ENCODE data around the gene PLXNA2.

Gene PLXNA2

DNA sequence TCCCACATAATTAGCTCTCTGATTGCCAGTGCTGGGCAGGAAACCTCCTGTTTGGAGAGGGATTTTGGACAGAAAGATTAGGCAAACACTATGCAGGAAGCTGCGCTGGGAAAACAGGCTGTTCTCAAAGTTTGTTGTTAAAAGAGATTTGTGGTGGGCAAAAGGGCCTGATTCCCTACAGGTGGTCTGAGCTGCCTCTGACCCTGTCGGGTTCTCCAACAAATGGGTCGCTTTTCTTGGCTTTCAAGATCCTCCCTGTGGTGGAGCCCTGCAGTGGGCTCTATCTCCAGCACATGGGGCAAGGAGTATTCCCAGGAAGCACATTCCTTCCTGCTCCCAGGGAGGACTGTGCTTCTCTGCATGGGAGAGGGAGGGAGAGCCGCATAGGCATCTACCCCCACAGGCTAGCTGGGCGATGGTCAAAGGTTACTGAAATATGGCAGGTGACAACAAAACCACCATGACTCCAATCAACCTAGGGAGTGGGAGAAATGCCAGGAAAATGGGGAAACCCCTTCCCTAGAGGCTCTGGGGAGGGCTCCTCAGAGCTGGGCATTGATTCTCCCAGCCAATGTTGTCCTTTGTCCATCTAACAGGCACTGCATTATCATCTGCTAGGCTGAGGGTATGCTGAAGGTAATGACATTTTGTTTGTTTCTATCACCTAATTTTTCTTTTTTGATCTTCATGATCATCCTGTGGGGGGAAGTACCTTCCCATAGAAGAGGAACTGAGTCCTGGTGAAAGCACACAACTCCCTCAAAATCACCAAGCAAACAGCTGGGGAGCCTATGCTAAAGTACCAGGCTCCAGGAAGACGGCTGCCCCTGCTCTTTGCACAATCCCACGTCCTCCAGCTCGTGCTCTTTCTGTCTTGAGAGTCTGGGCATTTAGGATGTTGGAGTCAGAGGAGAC, 85.3 kb downstream of the PLXNA2 start:
- TF ChIP-seq, protein P1, sequence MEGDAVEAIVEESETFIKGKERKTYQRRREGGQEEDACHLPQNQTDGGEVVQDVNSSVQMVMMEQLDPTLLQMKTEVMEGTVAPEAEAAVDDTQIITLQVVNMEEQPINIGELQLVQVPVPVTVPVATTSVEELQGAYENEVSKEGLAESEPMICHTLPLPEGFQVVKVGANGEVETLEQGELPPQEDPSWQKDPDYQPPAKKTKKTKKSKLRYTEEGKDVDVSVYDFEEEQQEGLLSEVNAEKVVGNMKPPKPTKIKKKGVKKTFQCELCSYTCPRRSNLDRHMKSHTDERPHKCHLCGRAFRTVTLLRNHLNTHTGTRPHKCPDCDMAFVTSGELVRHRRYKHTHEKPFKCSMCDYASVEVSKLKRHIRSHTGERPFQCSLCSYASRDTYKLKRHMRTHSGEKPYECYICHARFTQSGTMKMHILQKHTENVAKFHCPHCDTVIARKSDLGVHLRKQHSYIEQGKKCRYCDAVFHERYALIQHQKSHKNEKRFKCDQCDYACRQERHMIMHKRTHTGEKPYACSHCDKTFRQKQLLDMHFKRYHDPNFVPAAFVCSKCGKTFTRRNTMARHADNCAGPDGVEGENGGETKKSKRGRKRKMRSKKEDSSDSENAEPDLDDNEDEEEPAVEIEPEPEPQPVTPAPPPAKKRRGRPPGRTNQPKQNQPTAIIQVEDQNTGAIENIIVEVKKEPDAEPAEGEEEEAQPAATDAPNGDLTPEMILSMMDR (IDR thresholded peaks at IDR 0.05; ENCODE audit: extremely low read depth, missing control alignments): no peak
- no peak for DNase-seq (ENCODE audit: low spot score)

DNA sequence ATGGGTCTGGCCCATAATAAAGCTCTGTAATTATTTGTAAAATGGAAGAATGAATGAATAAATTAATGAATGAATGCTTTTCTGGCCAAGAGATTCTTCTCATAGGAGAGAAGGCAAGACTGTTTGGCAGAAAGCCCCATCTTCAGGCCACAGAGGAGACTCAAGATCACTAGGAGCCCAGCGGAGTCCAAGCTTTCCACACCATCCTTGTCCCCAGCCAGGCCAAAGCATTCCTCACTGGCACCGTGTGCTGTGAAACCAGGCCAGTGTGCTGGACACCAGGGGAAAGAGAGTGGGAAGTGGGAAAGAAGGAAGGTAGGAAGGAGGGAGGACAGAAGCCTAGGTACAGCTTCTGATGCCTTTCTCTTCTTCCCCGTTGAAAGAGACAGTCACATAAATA, 86.4 kb downstream of the PLXNA2 start:
- TF ChIP-seq, protein P1 (IDR thresholded peaks at IDR 0.05; ENCODE audit: extremely low read depth, missing control alignments): no peak
- no peak for DNase-seq (ENCODE audit: low spot score)

DNA sequence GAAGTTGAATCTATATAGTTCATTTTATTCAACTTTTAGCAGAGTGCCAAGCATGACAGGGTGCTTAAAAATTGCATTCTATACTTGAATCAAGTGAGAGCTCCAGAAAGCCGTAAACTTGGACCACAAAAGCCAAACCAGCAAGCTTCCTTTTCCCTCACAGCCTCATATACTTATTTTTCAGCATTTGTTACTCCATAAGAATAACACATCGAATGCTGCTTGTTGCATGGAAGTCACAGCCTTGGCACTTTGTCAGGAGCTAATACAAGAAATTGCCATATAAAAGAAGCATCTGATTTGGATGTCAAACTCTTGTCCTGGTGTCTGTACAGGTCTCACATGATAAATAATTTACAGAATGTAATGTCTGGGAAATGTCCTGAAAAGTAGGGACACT, 87.4 kb downstream of the PLXNA2 start:
- TF ChIP-seq, protein P1 (IDR thresholded peaks at IDR 0.05; ENCODE audit: extremely low read depth, missing control alignments): no peak
- DNase-seq (ENCODE audit: low spot score): no peak

DNA sequence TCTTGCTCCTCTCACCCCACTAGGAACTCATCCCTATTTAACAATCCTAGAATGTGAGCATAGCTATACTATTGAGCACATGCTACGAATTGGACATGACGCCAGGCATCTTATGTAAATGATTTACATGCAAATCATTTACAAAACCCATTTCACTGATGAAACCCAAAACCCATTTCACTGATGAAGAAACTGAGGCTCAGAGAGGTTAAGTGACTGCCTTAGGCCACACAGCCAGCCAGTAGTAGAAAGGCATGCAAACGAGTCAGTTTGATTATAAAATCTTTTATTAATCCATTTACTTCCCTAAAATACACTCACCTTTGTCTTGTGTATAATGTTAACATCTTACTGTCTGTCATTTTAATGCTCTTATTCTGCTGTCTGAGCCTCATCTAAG, 87.9 kb downstream of the PLXNA2 start:
- TF ChIP-seq, protein P1 (IDR thresholded peaks at IDR 0.05; ENCODE audit: extremely low read depth, missing control alignments): no peak
- DNase-seq (ENCODE audit: low spot score): no peak

DNA sequence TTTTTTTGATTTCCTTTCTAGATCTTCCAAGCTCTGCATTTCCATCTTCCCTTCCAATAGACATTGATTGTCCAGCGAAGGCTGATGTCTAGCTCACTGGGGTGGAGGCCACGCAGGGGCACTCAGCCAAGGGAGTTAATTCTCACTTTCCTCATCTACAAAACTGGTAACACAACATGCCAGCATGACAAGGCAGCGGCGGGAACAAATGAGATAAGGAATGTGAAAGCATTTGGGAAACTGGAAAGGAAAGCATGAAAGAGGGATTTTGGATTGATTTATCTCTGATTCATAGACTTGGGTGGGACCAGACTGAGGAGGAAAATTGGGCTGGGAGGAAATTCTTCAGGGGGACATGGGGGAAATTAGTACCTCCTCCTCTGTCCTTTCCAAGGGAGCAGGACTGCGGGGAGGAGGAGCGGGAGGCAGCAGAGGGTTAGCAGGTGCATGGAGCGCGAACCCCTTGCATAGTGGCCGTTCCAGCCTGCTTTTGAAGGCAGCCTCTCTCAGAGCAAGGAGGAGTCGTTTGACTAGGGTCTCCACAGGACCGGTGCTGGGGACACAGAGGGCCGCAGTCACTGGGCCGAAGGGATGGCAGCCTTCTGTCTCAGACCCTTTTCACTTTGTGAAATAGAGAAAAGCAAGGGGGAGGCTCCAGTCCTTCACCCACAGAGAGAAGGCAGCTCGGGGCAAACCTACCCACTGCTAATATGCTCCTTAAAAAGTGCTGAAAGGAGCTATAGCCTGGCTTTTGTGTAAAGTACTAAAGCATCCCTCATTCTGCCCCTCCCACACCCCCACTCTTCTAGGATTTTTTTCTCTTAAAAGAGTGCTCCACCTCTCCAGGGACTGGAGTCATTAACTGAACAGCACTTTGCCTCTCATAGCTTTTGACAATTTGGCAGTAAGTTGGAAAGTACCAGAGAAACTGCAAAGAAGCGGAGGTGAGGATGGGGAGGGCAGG, 89.2 kb downstream of the PLXNA2 start:
- TF ChIP-seq, protein P1 (IDR thresholded peaks at IDR 0.05; ENCODE audit: extremely low read depth, missing control alignments): no peak
- no peak for DNase-seq (ENCODE audit: low spot score)

DNA sequence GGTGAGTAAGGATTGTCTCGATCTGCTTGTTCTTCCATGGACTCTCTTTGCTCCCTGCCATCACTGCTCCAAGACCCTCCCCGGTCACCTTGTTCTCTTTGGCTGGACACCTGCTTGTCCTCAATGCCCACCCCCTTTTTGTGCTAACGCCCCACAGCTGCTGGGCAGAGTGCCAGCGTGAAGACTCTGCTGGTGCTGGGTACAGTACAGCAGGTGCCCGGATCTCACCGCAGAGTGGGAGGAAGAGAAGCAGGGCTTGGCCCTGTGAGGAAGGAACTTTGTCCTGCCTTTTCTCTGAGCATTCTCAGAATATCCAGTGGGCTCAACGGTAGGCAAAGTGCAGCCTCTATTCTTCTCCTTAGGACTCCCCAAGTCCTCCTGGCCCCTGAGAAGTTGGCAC, 90.1 kb downstream of the PLXNA2 start:
- DNase-seq (ENCODE audit: low spot score): no peak
- TF ChIP-seq, protein P1 (IDR thresholded peaks at IDR 0.05; ENCODE audit: extremely low read depth, missing control alignments): no peak

DNA sequence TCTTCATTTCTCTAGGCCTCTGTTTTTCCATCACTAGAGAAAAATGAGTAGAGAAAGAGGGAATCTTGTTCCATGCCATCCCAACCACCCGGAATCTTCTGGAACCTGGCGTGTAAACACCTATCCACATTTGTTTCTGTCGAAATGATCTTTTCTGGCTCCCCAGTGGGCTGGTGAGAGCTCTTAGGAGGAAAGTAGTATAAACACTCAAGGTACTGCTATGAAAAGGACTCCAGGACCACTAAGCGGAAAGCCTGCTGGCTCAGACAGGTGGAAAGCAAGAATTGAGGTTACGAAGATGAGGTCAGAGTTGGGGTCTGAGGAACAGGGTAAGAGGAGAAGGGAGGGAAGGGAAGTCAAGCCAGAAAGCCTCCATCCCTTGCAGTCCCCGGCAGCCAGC, 90.8 kb downstream of the PLXNA2 start:
- TF ChIP-seq, protein P1 (IDR thresholded peaks at IDR 0.05; ENCODE audit: extremely low read depth, missing control alignments): no peak
- no peak for DNase-seq (ENCODE audit: low spot score)
